GM10248 (cell line): ENCODE measurements around the gene TRIM7.

Experiments
- CTCF ChIA-PET: fragments of 300-600 bp; sonication (Branson Sonifier 250); formaldehyde crosslinking; extraction: SDS; loops from one replicate; lab custom pipeline; 2021; ENCODE audit warnings: antibody characterized with exemption; lab: Yijun Ruan, JAX
- POLR2A ChIA-PET: fragments of 350-650 bp; sonication (Branson Sonifier 250); formaldehyde crosslinking; extraction: SDS; loops from one replicate; lab custom pipeline; 2020; ENCODE audit warnings: antibody characterized with exemption; lab: Yijun Ruan, JAX
- DNase-seq: peaks from one replicate; pipeline ENCODE4 v3.0.0; 2012; ENCODE audit errors: extremely low spot score
- CTCF ChIP-seq: IDR thresholded peaks from 2 replicates; pipeline ENCODE4 v1.5.1; 2012; ENCODE audit warnings: mild to moderate bottlenecking, low read depth; ENCODE audit errors: extremely low read depth, missing control alignments, control extremely low read depth

Gene TRIM7

GRCh38 chr5:181233801-181234454, 28.9 kb upstream of the TRIM7 start:
- ChIA-PET CTCF (interaction anchor here (1.8 kb wide), 1 partner anchor 10 kb away, joined by 4 read pairs; the partner anchor contains the start of gene RACK1), POLR2A (interaction anchor here (1.7 to 2.1 kb wide), 2 partner anchors 8 to 10 kb away, joined by 4 to 15 read pairs; partner anchors contain the start of gene TRIM41)
- TF ChIP-seq CTCF = no peak
- no peak for DNase-seq

GRCh38 chr5:181233088-181233800, 28.2 kb upstream of the TRIM7 start:
- TF ChIP-seq CTCF = no peak
- no peak for DNase-seq
- ChIA-PET CTCF (interaction anchor here (1.8 kb wide), 1 partner anchor 11 kb away, joined by 4 read pairs; the partner anchor contains the start of gene RACK1), POLR2A (interaction anchor here (1.7 kb wide), 1 partner anchor 9 kb away, joined by 4 read pairs; no protein-coding TSS in a partner anchor)

- ChIA-PET CTCF (no interaction called here), POLR2A (no interaction called here)
- TF ChIP-seq CTCF = no peak
- DNase-seq = no peak
Measured at GRCh38 chr5:181232593-181232992, 27.6 kb upstream of the TRIM7 start.

GRCh38 chr5:181231432-181231831, 26.4 kb upstream of the TRIM7 start:
- ChIA-PET POLR2A (interaction anchor here (1.0 kb wide), 1 partner anchor 13 kb away, joined by 3 read pairs; no protein-coding TSS in a partner anchor), CTCF (interaction anchor here (1.5 kb wide), 1 partner anchor 25 kb away, joined by 3 read pairs; no protein-coding TSS in a partner anchor)
- DNase-seq = no peak
- no peak for TF ChIP-seq CTCF

GRCh38 chr5:181230551-181230950, 25.6 kb upstream of the TRIM7 start:
- no peak for TF ChIP-seq CTCF
- POLR2A ChIA-PET = no interaction called here
- CTCF ChIA-PET = interaction anchor here (1.5 kb wide), 1 partner anchor 26 kb away, joined by 3 read pairs; no protein-coding TSS in a partner anchor
- no peak for DNase-seq

- no peak for DNase-seq
- POLR2A ChIA-PET = no interaction called here
- CTCF ChIA-PET = interaction anchor here (0.6 kb wide), 1 partner anchor 11 kb away, joined by 3 read pairs; no protein-coding TSS in a partner anchor
- no peak for TF ChIP-seq CTCF
Measured at GRCh38 chr5:181229996-181230395, 25.0 kb upstream of the TRIM7 start.
